GM21825 (cell line): ENCODE results near the gene AGO3.

Experiments used
- ATAC-seq: cut with Tn5 transposase; IDR thresholded peaks from one replicate; pipeline ENCODE4 v1.9.1; 2021; ENCODE audit warnings: mild to moderate bottlenecking, moderate library complexity; ENCODE audit not compliant: unreplicated experiment

The AGO3 gene

GRCh38 chr1:36080801-36081200 is 149.9 kb downstream of the AGO3 start:
- ATAC-seq = no peak

- ATAC-seq = no peak
Measured at GRCh38 chr1:36081926-36082485, 151.1 kb downstream of the AGO3 start.

- no peak for ATAC-seq
Measured at GRCh38 chr1:36083219-36083618, 152.3 kb downstream of the AGO3 start.

- ATAC-seq = no peak
Measured at GRCh38 chr1:36083635-36084496, 153.0 kb downstream of the AGO3 start, which contains the start of gene TEKT2. Gene TEKT2, plus strand, starts transcription at chr1:36084094. Its CDS starts 828 bp downstream, at chr1:36084922.

- no peak for ATAC-seq
Measured at GRCh38 chr1:36084497-36085115, 153.7 kb downstream of the AGO3 start.

- no peak for ATAC-seq
Measured at GRCh38 chr1:36085126-36085525, 154.2 kb downstream of the AGO3 start.

GRCh38 chr1:36085686-36086526 is 155.0 kb downstream of the AGO3 start:
- ATAC-seq = no peak

- ATAC-seq = no peak
Measured at GRCh38 chr1:36086529-36087232, 155.8 kb downstream of the AGO3 start.

GRCh38 chr1:36087233-36088123 is 156.6 kb downstream of the AGO3 start:
- ATAC-seq = no peak

- no peak for ATAC-seq
Measured at GRCh38 chr1:36088265-36088576, 157.3 kb downstream of the AGO3 start.

- ATAC-seq = peak; percentile 60
Measured at GRCh38 chr1:36088577-36089392, 157.9 kb downstream of the AGO3 start, which contains the start of gene ADPRS. Gene ADPRS, plus strand, starts transcription at chr1:36088892. Its CDS starts 13 bp downstream, at chr1:36088905.

- ATAC-seq = no peak
Measured at GRCh38 chr1:36089393-36090121, 158.7 kb downstream of the AGO3 start.

GRCh38 chr1:36091141-36091540 is 160.2 kb downstream of the AGO3 start:
- ATAC-seq = no peak

- no peak for ATAC-seq
Measured at GRCh38 chr1:36091698-36092097, 160.8 kb downstream of the AGO3 start.

GRCh38 chr1:36092166-36092797 is 161.4 kb downstream of the AGO3 start:
- no peak for ATAC-seq

GRCh38 chr1:36092798-36093185 is 161.9 kb downstream of the AGO3 start:
- ATAC-seq = no peak

GRCh38 chr1:36093226-36093625 is 162.3 kb downstream of the AGO3 start:
- no peak for ATAC-seq
